ENCODE data around the gene TDRD9. TPM values are rescaled to one million over a fixed set of nuclear protein-coding genes. Genes with fewer than 3 reads are reported as not detected.
A peak's percentile ranks its signal among the peaks of the same experiment; 100 is the strongest.

Gene TDRD9
- total and polyA plus RNA-seq, 2 of the 4 experiments (the other 2 are of a cell fraction) = 0.07 to 0.18 TPM

DNA sequence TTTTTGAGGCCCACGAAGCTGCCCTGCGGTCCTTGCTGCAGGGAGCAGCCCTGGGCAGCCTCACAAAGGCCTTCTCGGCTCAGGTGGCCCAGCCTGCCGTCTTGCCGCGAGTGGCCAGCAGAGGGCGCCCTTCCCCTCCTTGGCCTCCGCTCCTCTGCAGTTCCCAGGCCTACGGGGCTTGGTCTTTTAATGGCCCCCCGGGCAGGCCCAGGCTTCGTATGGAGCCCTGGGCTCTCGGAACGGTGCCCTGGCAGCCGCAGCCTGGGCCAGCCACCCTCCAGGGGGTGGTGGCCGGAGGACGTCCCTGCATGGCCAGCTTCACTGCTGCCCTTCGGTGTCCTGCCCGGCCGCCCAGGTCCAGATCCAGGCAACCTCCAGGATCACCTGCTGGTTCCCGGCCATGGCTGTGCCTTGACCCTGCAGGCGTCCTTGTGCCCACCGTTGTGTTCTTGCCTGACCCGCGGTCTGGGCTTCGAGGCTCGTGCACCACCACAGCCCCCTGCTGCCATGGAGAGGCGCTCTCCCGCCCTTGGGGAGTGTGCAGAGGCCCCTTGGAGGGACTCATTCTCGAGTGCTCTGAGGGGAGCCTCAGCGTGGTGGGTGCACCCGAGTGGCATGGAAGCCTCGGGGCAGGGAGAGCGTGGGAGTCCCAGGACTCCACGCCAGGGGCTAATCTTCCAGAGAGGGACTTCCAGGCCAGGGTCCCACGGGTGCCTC, 166.6 kb downstream of the TDRD9 start:
- Histone ChIP-seq H3K4ac (ENCODE audit: low read depth, low read length) (no peak overlapping the region), H3K14ac (replicated peaks; ENCODE audit: low read depth, low read length) (no peak overlapping the region), H3K9ac (ENCODE audit: low read depth, low read length) (no peak overlapping the region), H3K4me3 (ENCODE audit: insufficient read depth, low read depth, low read length) (no peak overlapping the region), H3K4me2 (ENCODE audit: low read depth, low read length) (no peak overlapping the region), H3K18ac (ENCODE audit: low read depth, low read length) (no peak overlapping the region), H3K4me1 (ENCODE audit: control insufficient read depth, insufficient read depth, low read length) (no peaks in the 10 kb centered on the region), H3K27me3 (ENCODE audit: control insufficient read depth, insufficient read depth, low read length) (no peaks in the 10 kb centered on the region; the same call in 1 of the 2 replicates), H3K56ac (ENCODE audit: extremely low read depth, insufficient read depth, low read length) (no peak overlapping the region), H4K5ac (ENCODE audit: low read depth, low read length) (no peak overlapping the region), H4K20me1 (ENCODE audit: insufficient read depth, low read length) (no peaks in the 10 kb centered on the region), H3K79me1 (ENCODE audit: low read depth in 1 of 2, low read length in 2 of 2) (no peaks in the 10 kb centered on the region), H2AK5ac (ENCODE audit: low read depth, low read length) (no peak overlapping the region), H3K36me3 (ENCODE audit: control insufficient read depth, insufficient read depth, low read length) (no peaks in the 10 kb centered on the region), H2BK15ac (ENCODE audit: low read depth, low read length) (no peak overlapping the region), H2AK9ac (replicated peaks; ENCODE audit: low read depth, low read length, poor library complexity) (peak overlapping the region; percentile 42), H3K23ac (ENCODE audit: low read depth, low read length) (no peak overlapping the region), H3K9me1 (ENCODE audit: insufficient read depth, low read length) (no peaks in the 10 kb centered on the region), H4K91ac (ENCODE audit: insufficient read depth, low read depth, low read length) (no peak overlapping the region), H3K27ac (ENCODE audit: insufficient read depth, low read length) (no peak overlapping the region), H2BK120ac (ENCODE audit: low read depth, low read length) (no peak overlapping the region), H2BK5ac (ENCODE audit: low read depth, low read length, poor library complexity, severe bottlenecking) (no peak overlapping the region), H2AFZ (replicated peaks; ENCODE audit: low read length, poor library complexity) (peak overlapping the region; percentile 51), H4K8ac (ENCODE audit: low read depth in 2 of 2, low read length in 2 of 2) (no peak overlapping the region), H3K9me3 (ENCODE audit: control insufficient read depth, insufficient read depth, low read length) (no peaks in the 10 kb centered on the region), H2BK20ac (ENCODE audit: low read depth, low read length) (no peak overlapping the region)
- in situ Hi-C loops (cut with MboI; ENCODE audit: low sequenced_read_pairs) = loop anchor here (25.0 kb wide), 2 partner anchors 467 to 542 kb away; no protein-coding TSS in a partner anchor
- no TSS peak for BruUV-seq (replicated peaks)
- peak; percentile 83 for ATAC-seq (ENCODE audit: low read depth)
- ChIA-PET CTCF (interaction anchor here (0.6 kb wide), 1 partner anchor 536 kb away, joined by 3 read pairs; no protein-coding TSS in a partner anchor), POLR2A (ENCODE audit: unreplicated experiment) (no interaction called here)
- intact Hi-C loops (cut with micrococcal nuclease) = loop anchor here (1.0 kb wide), 1 partner anchor 545 kb away; no protein-coding TSS in a partner anchor
- TF ChIP-seq RAD21 (IDR thresholded peaks at IDR 0.05; ENCODE audit: low read length) (peak; percentile 50), MAFK (IDR thresholded peaks at IDR 0.05; ENCODE audit: low read depth, low read length) (no peak), SMC3 (IDR thresholded peaks at IDR 0.05; ENCODE audit: low read depth, low read length) (peak; percentile 38; the same call in 1 of the 2 replicates), FOS (IDR thresholded peaks at IDR 0.05; ENCODE audit: low read depth, low read length) (no peak)
- TF ChIP-seq, protein P1, sequence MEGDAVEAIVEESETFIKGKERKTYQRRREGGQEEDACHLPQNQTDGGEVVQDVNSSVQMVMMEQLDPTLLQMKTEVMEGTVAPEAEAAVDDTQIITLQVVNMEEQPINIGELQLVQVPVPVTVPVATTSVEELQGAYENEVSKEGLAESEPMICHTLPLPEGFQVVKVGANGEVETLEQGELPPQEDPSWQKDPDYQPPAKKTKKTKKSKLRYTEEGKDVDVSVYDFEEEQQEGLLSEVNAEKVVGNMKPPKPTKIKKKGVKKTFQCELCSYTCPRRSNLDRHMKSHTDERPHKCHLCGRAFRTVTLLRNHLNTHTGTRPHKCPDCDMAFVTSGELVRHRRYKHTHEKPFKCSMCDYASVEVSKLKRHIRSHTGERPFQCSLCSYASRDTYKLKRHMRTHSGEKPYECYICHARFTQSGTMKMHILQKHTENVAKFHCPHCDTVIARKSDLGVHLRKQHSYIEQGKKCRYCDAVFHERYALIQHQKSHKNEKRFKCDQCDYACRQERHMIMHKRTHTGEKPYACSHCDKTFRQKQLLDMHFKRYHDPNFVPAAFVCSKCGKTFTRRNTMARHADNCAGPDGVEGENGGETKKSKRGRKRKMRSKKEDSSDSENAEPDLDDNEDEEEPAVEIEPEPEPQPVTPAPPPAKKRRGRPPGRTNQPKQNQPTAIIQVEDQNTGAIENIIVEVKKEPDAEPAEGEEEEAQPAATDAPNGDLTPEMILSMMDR (conservative IDR thresholded peaks at IDR 0.05; ENCODE audit: low read depth, low read length) = peak; percentile 63
- WGBS, 2 experiments (ENCODE audit: extremely low coverage in 2 of 2, insufficient read length in 1 of 2) = 18% methylated on average over 12 of the region's 35 CpGs; no CpG with 5 or more reads in 1 of the 2 experiments
- dilution Hi-C loops (cut with HindIII; ENCODE audit: low sequenced_read_pairs, unreplicated experiment) = no loop called here
- DNase-seq = no peak

All from IMR-90 (cell line).